Nephron progenitor cell (in vitro differentiated cells): ENCODE data around the gene ZBTB7C.
A peak's percentile ranks its signal among the peaks of the same experiment; 100 is the strongest.

ENCODE experiments used
- DNase-seq: peaks from one replicate; pipeline ENCODE4 v3.0.0; 2021
- H3K27ac Mint-ChIP-seq: 2 replicates; pipeline ENCODE4 v1.8.0; 2021; ENCODE audit warnings: mild to moderate bottlenecking, moderate library complexity, mixed read lengths
- H3K27me3 Mint-ChIP-seq: 2 replicates; pipeline ENCODE4 v1.8.0; 2021; ENCODE audit warnings: mild to moderate bottlenecking, low read depth, mixed read lengths; ENCODE audit not compliant: poor library complexity
- H3K36me3 Mint-ChIP-seq: 2 replicates; pipeline ENCODE4 v1.8.0; 2021; ENCODE audit warnings: low read depth, mixed read lengths
- H3K4me1 Mint-ChIP-seq: 2 replicates; pipeline ENCODE4 v1.8.0; 2021; ENCODE audit warnings: mixed read lengths
- H3K4me3 Mint-ChIP-seq: 2 replicates; pipeline ENCODE4 v1.8.0; 2021; ENCODE audit warnings: mild to moderate bottlenecking, moderate library complexity, mixed read lengths
- H3K9me3 Mint-ChIP-seq: 2 replicates; pipeline ENCODE4 v1.8.0; 2021; ENCODE audit warnings: mild to moderate bottlenecking, moderate library complexity, mixed read lengths
- CTCF ChIP-seq: fragments of 200-600 bp; sonication (generic); IDR thresholded peaks from 2 replicates; pipeline ENCODE4 v1.5.0; 2021; ENCODE audit warnings: antibody characterized with exemption

ZBTB7C gene

GRCh38 chr18:48168861-48169260 is 240.3 kb downstream of the ZBTB7C start:
- Mint-ChIP-seq H3K27ac (no peak overlapping the region), H3K27me3 (peaks cover 9% of the 10 kb centered on the region), H3K36me3 (no peaks in the 10 kb centered on the region), H3K4me1 (peaks cover 81% of the 10 kb centered on the region), H3K9me3 (no peaks in the 10 kb centered on the region), H3K4me3 (no peak overlapping the region)
- no peak for DNase-seq
- no peak for TF ChIP-seq CTCF

- H3K4me1 Mint-ChIP-seq, result peaks cover 81% of the 10 kb centered on the region
- peaks cover 14% of the 10 kb centered on the region for H3K27me3 Mint-ChIP-seq
- DNase-seq, result no peak
- no peak overlapping the region for H3K4me3 Mint-ChIP-seq
- TF ChIP-seq CTCF, result no peak
- H3K27ac Mint-ChIP-seq, result peak overlapping the region; percentile 73
- no peaks in the 10 kb centered on the region for H3K9me3 Mint-ChIP-seq
- H3K36me3 Mint-ChIP-seq, result no peaks in the 10 kb centered on the region
Measured at GRCh38 chr18:48167897-48168253, 241.3 kb downstream of the ZBTB7C start.

GRCh38 chr18:48166336-48166875 is 242.8 kb downstream of the ZBTB7C start:
- no peak overlapping the region for H3K4me3 Mint-ChIP-seq
- no peaks in the 10 kb centered on the region for H3K9me3 Mint-ChIP-seq
- peaks cover 18% of the 10 kb centered on the region for H3K27me3 Mint-ChIP-seq
- H3K4me1 Mint-ChIP-seq, result peaks cover 78% of the 10 kb centered on the region
- DNase-seq, result no peak
- no peaks in the 10 kb centered on the region for H3K36me3 Mint-ChIP-seq
- TF ChIP-seq CTCF, result no peak
- H3K27ac Mint-ChIP-seq, result no peak overlapping the region

- peaks cover 83% of the 10 kb centered on the region for H3K4me1 Mint-ChIP-seq
- H3K4me3 Mint-ChIP-seq, result no peak overlapping the region
Measured at GRCh38 chr18:48165111-48165866, 243.9 kb downstream of the ZBTB7C start.

DNA sequence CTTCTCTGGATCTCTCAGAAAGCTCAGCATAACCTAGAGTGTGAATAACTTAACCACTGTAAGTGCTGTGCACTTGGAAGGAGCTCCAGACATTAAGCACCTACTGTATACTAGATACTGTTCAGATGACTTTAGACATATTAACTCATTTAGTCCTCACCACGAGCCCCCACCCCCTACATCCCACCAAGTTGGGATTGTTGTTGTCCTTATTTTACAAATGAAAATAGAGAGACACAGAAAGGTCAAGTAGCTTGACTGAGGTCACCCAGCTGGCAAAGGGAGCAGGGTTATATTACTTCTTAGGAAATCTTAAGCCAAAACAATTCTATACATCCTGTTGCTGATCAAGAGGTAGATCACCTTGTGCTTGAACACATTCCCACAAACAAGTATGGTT is 244.5 kb downstream of the ZBTB7C start:
- H3K4me1 Mint-ChIP-seq, result peaks cover 83% of the 10 kb centered on the region
- no peak overlapping the region for H3K27ac Mint-ChIP-seq
- no peak overlapping the region for H3K4me3 Mint-ChIP-seq
- no peak for TF ChIP-seq CTCF
- H3K36me3 Mint-ChIP-seq, result no peaks in the 10 kb centered on the region
- DNase-seq, result no peak
- no peaks in the 10 kb centered on the region for H3K9me3 Mint-ChIP-seq
- peaks cover 17% of the 10 kb centered on the region for H3K27me3 Mint-ChIP-seq

More at GRCh38 chr18:48165111-48165866, 243.9 kb downstream of the ZBTB7C start:
- no peak for TF ChIP-seq CTCF
- peak overlapping the region; percentile 5 for H3K27ac Mint-ChIP-seq
- peaks cover 12% of the 10 kb centered on the region for H3K27me3 Mint-ChIP-seq
- DNase-seq, result no peak
- no peaks in the 10 kb centered on the region for H3K36me3 Mint-ChIP-seq
- H3K9me3 Mint-ChIP-seq, result no peaks in the 10 kb centered on the region

- no peak for DNase-seq
- no peak for TF ChIP-seq CTCF
- Mint-ChIP-seq H3K27ac (no peak overlapping the region), H3K4me1 (peaks cover 78% of the 10 kb centered on the region), H3K4me3 (no peak overlapping the region), H3K36me3 (no peaks in the 10 kb centered on the region), H3K27me3 (peaks cover 19% of the 10 kb centered on the region), H3K9me3 (no peaks in the 10 kb centered on the region)
Measured at GRCh38 chr18:48164116-48164515, 245.1 kb downstream of the ZBTB7C start.
